GM23338 (cell line): ENCODE data around the gene CELA3B. TPM values are rescaled to one million over a fixed set of nuclear protein-coding genes. Genes with fewer than 3 reads are reported as not detected.

Experiments used
- ATAC-seq: fragments of 200-7000 bp; cut with Tn5 transposase; 3 replicates; pipeline ENCODE4 v1.9.1; 2020
- DNase-seq: peaks from one replicate; pipeline ENCODE4 v3.0.0-alpha.2; 2015; ENCODE audit warnings: low spot score
- H2AFZ ChIP-seq: fragments of 200-600 bp; sonication (generic); 2 replicates; pipeline ENCODE4 v1.8.0; 2016; ENCODE audit warnings: antibody characterized with exemption, mild to moderate bottlenecking, moderate library complexity
- H3F3A ChIP-seq: fragments of 200-600 bp; sonication (generic); replicated peaks from 2 replicates; pipeline ENCODE4 v1.8.0; 2017; ENCODE audit warnings: antibody characterized with exemption, mixed run types, low read depth
- H3K27ac ChIP-seq: fragments of 200-600 bp; sonication (generic); 2 replicates; pipeline ENCODE4 v1.6.1; 2016; ENCODE audit warnings: low read depth
- H3K27me3 ChIP-seq: fragments of 200-600 bp; sonication (generic); 2 replicates; pipeline ENCODE4 v1.8.0; 2016; ENCODE audit warnings: mild to moderate bottlenecking, mixed run types, moderate library complexity; ENCODE audit not compliant: insufficient read depth
- H3K36me3 ChIP-seq: fragments of 200-600 bp; sonication (generic); 2 replicates; pipeline ENCODE4 v1.8.0; 2016; ENCODE audit warnings: mild to moderate bottlenecking; ENCODE audit not compliant: insufficient read depth
- H3K4me1 ChIP-seq: fragments of 200-600 bp; sonication (generic); 2 replicates; pipeline ENCODE4 v1.8.0; 2016; ENCODE audit warnings: mild to moderate bottlenecking, moderate library complexity; ENCODE audit not compliant: insufficient read depth
- H3K4me2 ChIP-seq: fragments of 200-600 bp; sonication (generic); 2 replicates; pipeline ENCODE4 v1.7.1; 2017; ENCODE audit warnings: mixed run types
- H3K4me3 ChIP-seq: fragments of 200-600 bp; sonication (generic); 2 replicates; pipeline ENCODE4 v1.6.1; 2016; ENCODE audit warnings: mixed run types
- H3K79me2 ChIP-seq: fragments of 200-600 bp; sonication (generic); replicated peaks from 2 replicates; pipeline ENCODE4 v1.8.0; 2017; ENCODE audit warnings: mild to moderate bottlenecking; ENCODE audit not compliant: insufficient read depth
- H3K9me2 ChIP-seq: fragments of 200-600 bp; sonication (generic); 2 replicates; pipeline ENCODE4 v1.8.0; 2017; ENCODE audit not compliant: insufficient read depth
- H4K20me1 ChIP-seq: fragments of 200-600 bp; sonication (generic); replicated peaks from 2 replicates; pipeline ENCODE4 v1.8.0; 2017; ENCODE audit warnings: mild to moderate bottlenecking; ENCODE audit not compliant: insufficient read depth
- H3K27ac Mint-ChIP-seq: 2 replicates; pipeline ENCODE4 v1.8.0; 2020; ENCODE audit warnings: inconsistent platforms, mild to moderate bottlenecking, moderate library complexity, mixed read lengths
- H3K27me3 Mint-ChIP-seq: 3 replicates; pipeline ENCODE4 v1.8.0; 2022; ENCODE audit warnings: low read depth, mild to moderate bottlenecking, moderate library complexity, mixed read lengths, inconsistent platforms; ENCODE audit not compliant: insufficient read depth, poor library complexity
- H3K36me3 Mint-ChIP-seq: 3 replicates; pipeline ENCODE4 v1.8.0; 2021; ENCODE audit warnings: low read depth, mild to moderate bottlenecking, inconsistent platforms, moderate library complexity, mixed read lengths
- H3K4me1 Mint-ChIP-seq: 3 replicates; pipeline ENCODE4 v1.8.0; 2020; ENCODE audit warnings: mild to moderate bottlenecking, inconsistent platforms, mixed read lengths
- H3K4me3 Mint-ChIP-seq: 3 replicates; pipeline ENCODE4 v1.8.0; 2021; ENCODE audit warnings: moderate library complexity, mild to moderate bottlenecking, inconsistent platforms, mixed read lengths
- H3K9me3 Mint-ChIP-seq: 3 replicates; pipeline ENCODE4 v1.8.0; 2020; ENCODE audit warnings: moderate library complexity, mild to moderate bottlenecking, inconsistent platforms, mixed read lengths
- CREB1 ChIP-seq: fragments of 250-450 bp; sonication (Bioruptor Pico); IDR thresholded peaks from 2 replicates; pipeline ENCODE4 v1.5.0; 2020; ENCODE audit warnings: low read depth, mild to moderate bottlenecking, moderate library complexity
- ETS1 ChIP-seq: IDR thresholded peaks from 2 replicates; pipeline ENCODE4 v1.6.1; 2016; ENCODE audit warnings: antibody characterized with exemption
- EZH2 ChIP-seq: fragments of 200-600 bp; sonication (generic); IDR thresholded peaks from one replicate; pipeline ENCODE4 v1.8.0; 2017; ENCODE audit warnings: antibody characterized with exemption, mild to moderate bottlenecking, low read depth; ENCODE audit not compliant: unreplicated experiment
- EZH2phosphoT487 ChIP-seq: fragments of 200-600 bp; sonication (generic); IDR thresholded peaks from one replicate; pipeline ENCODE4 v1.8.1; 2018; ENCODE audit warnings: antibody characterized with exemption; ENCODE audit not compliant: unreplicated experiment
- POLR2AphosphoS5 ChIP-seq: IDR thresholded peaks from 2 replicates; pipeline ENCODE4 v1.6.1; 2016; ENCODE audit warnings: antibody characterized with exemption, low read depth
- STAT1 ChIP-seq: IDR thresholded peaks from one replicate; pipeline ENCODE4 v1.6.1; 2016; ENCODE audit warnings: antibody characterized with exemption; ENCODE audit not compliant: unreplicated experiment
- ZNF114 ChIP-seq: fragments of 250-450 bp; sonication (Bioruptor Pico); IDR thresholded peaks from 2 replicates; pipeline ENCODE4 v1.5.0; 2020; ENCODE audit warnings: mild to moderate bottlenecking, moderate library complexity
- ZNF331 ChIP-seq: fragments of 250-450 bp; sonication (Bioruptor Pico); IDR thresholded peaks from 2 replicates; pipeline ENCODE4 v1.5.0; 2020; ENCODE audit warnings: low read depth, mild to moderate bottlenecking, moderate library complexity
- polyA plus RNA-seq: library from polyadenylated mRNA; unstranded; fragments of >200 nt; fragmentation: Nextera tagmentation; extraction: Ambion mirVana; gene quantifications from 2 replicates; pipeline ENCODE4 v1.2.1, GENCODE V29; 2016
- total RNA-seq: library from RNA; depleted of rRNA; stranded (reverse); fragments of >200 nt; shearing (Covaris generic); gene quantifications from 2 replicates; pipeline ENCODE4 v1.2.3, GENCODE V29; 2014
- TF ChIP-seq, protein P1 (sequence below), 2 experiments: fragments of 200-600 bp in 1 of 2; sonication (generic) in 1 of 2; conservative IDR thresholded peaks; 2 replicates each; pipeline versions ENCODE4 v1.5.1 to v1.6.1; 2016 to 2017; ENCODE audit warnings: antibody characterized with exemption in 2 of 2, low read depth in 2 of 2, mild to moderate bottlenecking in 2 of 2, moderate library complexity in 1 of 2

The CELA3B gene
- total and polyA plus RNA-seq, 2 experiments from 2014 or later = not detected

- H3K27me3 ChIP-seq = no peaks in the 10 kb centered on the region
- peak overlapping the region; percentile 77 for H2AFZ ChIP-seq
- Mint-ChIP-seq H3K4me1 (peaks cover 19% of the 10 kb centered on the region), H3K4me3 (peak overlapping the region; percentile 88), H3K27me3 (peaks cover 18% of the 10 kb centered on the region), H3K36me3 (peaks cover 5% of the 10 kb centered on the region; the same call in 1 of the 3 replicates), H3K9me3 (no peaks in the 10 kb centered on the region), H3K27ac (peak overlapping the region; percentile 93)
- peak overlapping the region; percentile 76 for H3K27ac ChIP-seq
- no peaks in the 10 kb centered on the region for H3K36me3 ChIP-seq
- DNase-seq = peak; percentile 81
- H3K79me2 ChIP-seq = peaks cover 17% of the 10 kb centered on the region
- no peaks in the 10 kb centered on the region for H3K9me2 ChIP-seq
- H4K20me1 ChIP-seq = no peaks in the 10 kb centered on the region
- peak overlapping the region; percentile 70 for H3K4me2 ChIP-seq
- H3K4me1 ChIP-seq = peaks cover 13% of the 10 kb centered on the region
- TF ChIP-seq ZNF114 (CRISPR knock-in tag) (no peak), STAT1 (no peak), ZNF331 (CRISPR knock-in tag) (no peak)
- peaks cover 16% of the 10 kb centered on the region for H3F3A ChIP-seq
- peak; percentile 69 for ATAC-seq
- peak overlapping the region; percentile 81 for H3K4me3 ChIP-seq
Observed at GRCh38 chr1:22024485-22025367, 47.9 kb downstream of the CELA3B start.

DNA sequence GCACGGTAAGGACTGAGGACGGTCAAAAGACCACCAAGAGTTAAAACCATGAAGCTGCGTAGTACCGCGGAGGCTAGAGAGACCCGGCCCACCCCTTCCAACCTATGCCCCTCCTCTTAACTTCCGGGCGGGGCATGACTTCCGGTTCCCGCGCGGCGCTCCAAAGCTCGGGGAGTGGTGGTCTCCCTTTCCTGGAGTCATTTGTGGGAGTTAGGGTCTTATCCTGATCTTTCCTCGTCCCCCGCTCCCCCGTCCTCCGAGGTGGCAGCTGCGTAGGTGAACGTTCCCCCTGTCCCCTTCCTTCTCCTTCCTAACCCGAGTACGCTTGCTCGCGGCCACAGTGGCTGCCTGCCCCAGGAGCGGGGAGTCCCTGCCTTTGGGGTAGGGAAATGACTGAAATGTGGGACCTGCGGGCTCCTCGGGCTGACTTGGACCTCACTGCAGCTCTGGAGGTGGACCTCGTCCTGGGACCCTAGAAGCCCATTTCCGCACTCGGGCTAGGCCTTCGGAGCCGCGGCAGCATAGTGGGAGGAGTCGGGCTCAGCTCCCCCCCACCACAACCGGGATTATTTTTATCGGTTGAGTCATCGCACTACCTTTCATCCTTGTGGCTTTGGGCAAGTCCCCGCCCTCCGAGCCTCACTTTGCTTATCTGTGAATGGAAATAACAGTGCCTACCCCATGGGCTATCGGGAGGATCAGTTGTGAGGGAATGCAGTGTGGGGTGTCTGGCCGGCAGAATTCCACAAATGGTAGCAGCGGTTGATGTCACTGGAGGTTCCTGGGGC, 48.7 kb downstream of the CELA3B start:
- peak overlapping the region; percentile 70 for H3K4me2 ChIP-seq
- DNase-seq = peak; percentile 96
- Mint-ChIP-seq H3K36me3 (peaks cover 5% of the 10 kb centered on the region; the same call in 1 of the 3 replicates), H3K4me1 (peaks cover 19% of the 10 kb centered on the region), H3K27me3 (peaks cover 18% of the 10 kb centered on the region), H3K4me3 (peak overlapping the region; percentile 88), H3K27ac (peak overlapping the region; percentile 93), H3K9me3 (no peaks in the 10 kb centered on the region)
- TF ChIP-seq ETS1 = peak; percentile 67
- no peak for TF ChIP-seq STAT1
- TF ChIP-seq CREB1 = 0 out of 2 replicates have a peak, but pooled peaks have one; percentile 46
- peak; percentile 82 for TF ChIP-seq POLR2AphosphoS5
- no peaks in the 10 kb centered on the region for H4K20me1 ChIP-seq
- H3K4me3 ChIP-seq = peak overlapping the region; percentile 81
- H3K27ac ChIP-seq = peak overlapping the region; percentile 76
- H2AFZ ChIP-seq = peak overlapping the region; percentile 77
- peaks cover 17% of the 10 kb centered on the region for H3K79me2 ChIP-seq
- peaks cover 13% of the 10 kb centered on the region for H3K4me1 ChIP-seq
- H3K9me2 ChIP-seq = no peaks in the 10 kb centered on the region
- no peaks in the 10 kb centered on the region for H3K36me3 ChIP-seq
- peak; percentile 94 for ATAC-seq
- peaks cover 16% of the 10 kb centered on the region for H3F3A ChIP-seq
- H3K27me3 ChIP-seq = no peaks in the 10 kb centered on the region

- no peak overlapping the region for H3K27ac Mint-ChIP-seq
- H3K36me3 Mint-ChIP-seq = peaks cover 5% of the 10 kb centered on the region; the same call in 1 of the 3 replicates
- Histone ChIP-seq H3F3A (peaks cover 16% of the 10 kb centered on the region), H3K79me2 (peaks cover 17% of the 10 kb centered on the region), H3K4me3 (no peak overlapping the region), H4K20me1 (no peaks in the 10 kb centered on the region), H2AFZ (no peak overlapping the region), H3K27ac (no peak overlapping the region), H3K9me2 (no peaks in the 10 kb centered on the region), H3K36me3 (no peaks in the 10 kb centered on the region), H3K27me3 (no peaks in the 10 kb centered on the region), H3K4me1 (peaks cover 13% of the 10 kb centered on the region), H3K4me2 (no peak overlapping the region)
- H3K4me3 Mint-ChIP-seq = peak overlapping the region; percentile 37; the same call in 1 of the 3 replicates
- H3K4me1 Mint-ChIP-seq = peaks cover 19% of the 10 kb centered on the region
- H3K9me3 Mint-ChIP-seq = no peaks in the 10 kb centered on the region
- ATAC-seq (no peak), DNase-seq (no peak)
- H3K27me3 Mint-ChIP-seq = peaks cover 18% of the 10 kb centered on the region
- TF ChIP-seq, protein P1, sequence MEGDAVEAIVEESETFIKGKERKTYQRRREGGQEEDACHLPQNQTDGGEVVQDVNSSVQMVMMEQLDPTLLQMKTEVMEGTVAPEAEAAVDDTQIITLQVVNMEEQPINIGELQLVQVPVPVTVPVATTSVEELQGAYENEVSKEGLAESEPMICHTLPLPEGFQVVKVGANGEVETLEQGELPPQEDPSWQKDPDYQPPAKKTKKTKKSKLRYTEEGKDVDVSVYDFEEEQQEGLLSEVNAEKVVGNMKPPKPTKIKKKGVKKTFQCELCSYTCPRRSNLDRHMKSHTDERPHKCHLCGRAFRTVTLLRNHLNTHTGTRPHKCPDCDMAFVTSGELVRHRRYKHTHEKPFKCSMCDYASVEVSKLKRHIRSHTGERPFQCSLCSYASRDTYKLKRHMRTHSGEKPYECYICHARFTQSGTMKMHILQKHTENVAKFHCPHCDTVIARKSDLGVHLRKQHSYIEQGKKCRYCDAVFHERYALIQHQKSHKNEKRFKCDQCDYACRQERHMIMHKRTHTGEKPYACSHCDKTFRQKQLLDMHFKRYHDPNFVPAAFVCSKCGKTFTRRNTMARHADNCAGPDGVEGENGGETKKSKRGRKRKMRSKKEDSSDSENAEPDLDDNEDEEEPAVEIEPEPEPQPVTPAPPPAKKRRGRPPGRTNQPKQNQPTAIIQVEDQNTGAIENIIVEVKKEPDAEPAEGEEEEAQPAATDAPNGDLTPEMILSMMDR (conservative IDR thresholded peaks at IDR 0.05; ENCODE audit: low read depth in 2 of 2) = no peak
- TF ChIP-seq ZNF114 (CRISPR knock-in tag) (no peak), EZH2phosphoT487 (no peak), ZNF331 (CRISPR knock-in tag) (no peak), EZH2 (no peak), CREB1 (no peak)
Observed at GRCh38 chr1:22026924-22027289, 50.1 kb downstream of the CELA3B start.
